CD4-positive, alpha-beta T cell treated with Interleukin-4 for 4 hours (primary cell): ENCODE data around the gene IL1RAPL1.

Source experiments
- DNase-seq: peaks from one replicate; pipeline ENCODE4 v3.0.0-alpha.2; 2020

IL1RAPL1 gene

DNA sequence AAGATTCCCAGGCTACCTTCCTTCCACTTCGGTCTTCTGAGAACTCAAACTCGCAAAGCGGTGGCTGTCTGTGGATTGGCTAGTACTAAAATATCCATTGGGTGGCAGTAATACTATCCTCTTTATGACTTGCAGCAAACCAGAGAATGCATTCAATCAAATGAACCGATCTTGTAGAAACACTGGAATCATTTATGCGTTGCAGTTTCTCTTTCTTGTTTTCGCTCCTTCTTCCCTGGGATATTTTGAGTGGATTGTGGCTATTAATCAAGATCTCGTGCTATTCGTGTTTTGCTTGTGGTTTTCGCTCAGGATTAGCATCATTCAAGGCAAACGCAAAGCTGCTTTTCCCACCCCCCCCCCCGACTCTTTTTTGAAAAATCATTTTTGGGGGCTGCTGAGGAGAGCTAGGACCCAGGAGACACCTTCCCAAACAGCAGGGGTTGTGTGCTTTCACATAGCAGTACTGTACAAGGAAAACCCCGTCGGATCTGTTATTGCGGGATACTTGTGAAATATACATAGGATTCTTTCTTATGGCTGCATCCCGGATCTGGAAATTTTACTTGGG, at the start of gene IL1RAPL1:
Gene IL1RAPL1, plus strand, starts transcription at position 466 of the 571 bp plus-strand sequence.
- no peak for DNase-seq

- DNase-seq: no peak
Measured at GRCh38 chrX:28542791-28543190, 44.5 kb upstream of the IL1RAPL1 start.

DNA sequence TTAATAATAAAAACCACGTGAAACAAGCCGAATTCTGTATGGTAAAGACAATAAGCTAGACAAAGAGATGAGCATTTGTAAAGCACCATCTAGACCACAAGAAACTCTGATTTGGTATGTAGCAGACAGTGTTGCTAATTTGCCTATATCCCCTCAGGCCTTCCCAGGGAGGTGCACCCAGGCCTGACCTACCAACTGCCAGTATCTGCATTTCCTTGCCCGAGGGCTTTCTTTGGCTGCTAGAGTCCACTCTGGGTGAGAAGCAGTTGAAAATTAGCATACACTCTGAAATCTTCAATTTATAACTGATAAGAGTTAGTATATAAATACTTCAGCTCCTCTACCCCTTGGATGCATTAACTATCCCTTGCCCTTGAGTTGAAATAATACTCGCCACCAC, 37.4 kb upstream of the IL1RAPL1 start:
- DNase-seq: no peak

DNA sequence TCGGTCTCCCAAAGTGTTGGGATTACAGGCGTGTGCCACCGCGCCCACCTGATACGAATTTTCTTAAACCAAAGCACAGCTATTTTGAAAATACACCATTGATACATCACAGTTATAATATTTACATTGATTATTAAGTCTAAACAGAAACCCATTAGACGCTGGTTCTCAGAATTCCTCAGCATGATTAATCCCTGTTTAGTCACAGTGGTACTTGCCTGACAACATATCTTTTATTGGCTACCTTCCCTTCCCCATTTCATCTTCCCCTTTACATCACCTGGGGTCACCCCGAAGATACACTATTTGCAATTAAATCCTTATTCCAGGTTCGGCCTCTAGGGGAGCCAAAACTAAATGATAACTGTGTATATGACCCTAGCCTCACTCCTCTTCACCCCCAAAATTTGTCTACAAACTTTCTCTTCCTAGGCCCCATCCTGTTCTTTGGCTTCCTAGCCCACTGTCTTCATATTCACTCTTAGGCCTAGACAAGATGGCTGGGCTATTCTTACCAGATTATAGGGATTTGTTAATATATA, 36.8 kb upstream of the IL1RAPL1 start:
- DNase-seq: no peak

- no peak for DNase-seq
Measured at GRCh38 chrX:28552322-28552721, 34.9 kb upstream of the IL1RAPL1 start.

DNA sequence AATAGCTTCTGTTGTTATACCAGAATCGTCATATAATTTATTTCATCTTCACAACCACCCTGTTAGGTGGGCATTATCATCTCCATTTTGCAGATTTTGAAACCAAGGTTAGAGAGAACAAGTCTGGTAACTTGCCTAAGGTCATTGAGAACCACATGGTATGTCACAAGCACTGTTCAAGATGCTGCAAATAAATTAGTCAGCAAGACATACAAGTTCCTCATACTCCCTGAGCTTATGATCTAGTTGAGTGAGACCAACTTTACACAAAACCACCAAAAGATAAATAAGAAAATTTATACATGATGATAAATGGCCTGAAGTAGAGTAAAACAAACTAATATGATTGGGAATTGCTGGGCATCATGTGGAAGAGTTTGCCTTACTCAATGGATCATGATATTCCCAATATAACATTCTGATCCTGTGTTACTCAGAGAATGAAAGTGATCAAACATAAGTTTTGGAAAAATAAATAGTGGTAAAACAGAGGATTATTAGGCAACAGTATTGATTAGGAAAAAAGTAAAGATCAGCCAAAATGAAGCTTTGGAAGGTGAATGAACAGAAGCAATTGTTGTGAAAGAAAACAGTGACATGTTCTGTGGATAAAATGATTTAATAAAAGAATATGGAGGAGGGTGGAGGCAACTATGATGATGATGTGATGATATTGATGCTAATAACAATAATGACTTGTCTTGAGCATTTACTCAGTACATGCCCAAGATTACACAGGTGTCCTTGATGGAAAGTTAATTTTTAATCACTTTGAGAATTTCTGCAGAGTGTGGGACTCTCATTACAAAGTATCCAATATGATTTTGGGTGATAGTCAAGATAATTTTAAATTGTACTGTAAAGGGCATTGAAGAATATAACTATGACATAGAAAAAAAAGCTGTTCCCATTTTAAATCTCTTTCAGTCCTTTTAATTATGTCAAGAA, 34.1 kb upstream of the IL1RAPL1 start:
- DNase-seq: no peak

- no peak for DNase-seq
Measured at GRCh38 chrX:28576117-28576516, 11.1 kb upstream of the IL1RAPL1 start.

GRCh38 chrX:28581522-28581921, 5.7 kb upstream of the IL1RAPL1 start:
- DNase-seq: no peak

GRCh38 chrX:28582511-28582910, 4.7 kb upstream of the IL1RAPL1 start:
- DNase-seq: no peak

DNA sequence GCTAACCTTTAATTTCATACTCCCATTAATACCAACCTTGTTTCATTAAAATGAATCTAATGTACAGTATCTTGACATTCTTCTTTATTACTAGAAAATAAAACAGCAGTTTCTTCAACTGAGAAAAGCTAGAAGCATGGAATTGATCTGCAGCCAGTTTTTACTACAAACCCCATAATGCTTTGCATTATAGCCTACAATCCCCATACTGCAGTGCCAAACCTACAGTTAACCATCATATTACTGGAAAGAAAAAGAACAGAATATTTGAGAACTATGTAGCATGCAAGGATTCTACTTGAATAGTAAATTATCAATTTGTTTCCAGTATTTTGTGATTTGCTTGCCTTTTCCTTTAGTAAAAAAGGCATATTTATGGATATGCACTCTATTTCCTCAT, 3.2 kb upstream of the IL1RAPL1 start:
- no peak for DNase-seq

- DNase-seq: no peak
Measured at GRCh38 chrX:28585767-28586166, 1.5 kb upstream of the IL1RAPL1 start.

GRCh38 chrX:28586286-28586685, 960 bp upstream of the IL1RAPL1 start:
- DNase-seq: no peak

DNA sequence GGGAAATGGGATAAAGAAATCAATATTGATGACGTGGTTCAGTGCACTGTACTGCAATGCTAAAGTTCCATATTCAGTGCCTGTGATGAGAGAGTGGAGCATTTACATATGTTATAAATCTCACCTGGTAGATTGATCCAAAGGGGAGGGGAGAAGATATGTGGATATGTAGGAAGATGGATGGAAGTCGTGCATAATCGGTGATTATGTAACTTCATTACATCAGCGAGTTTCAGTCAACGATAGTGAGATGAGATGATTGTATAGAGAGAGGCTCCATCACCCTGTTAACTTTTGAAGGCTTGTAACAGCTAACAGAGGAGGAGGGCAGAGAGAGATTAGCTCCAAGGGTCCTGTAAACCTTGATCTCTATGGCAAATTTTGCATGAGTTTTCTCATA, 1.8 kb downstream of the IL1RAPL1 start:
- no peak for DNase-seq

DNA sequence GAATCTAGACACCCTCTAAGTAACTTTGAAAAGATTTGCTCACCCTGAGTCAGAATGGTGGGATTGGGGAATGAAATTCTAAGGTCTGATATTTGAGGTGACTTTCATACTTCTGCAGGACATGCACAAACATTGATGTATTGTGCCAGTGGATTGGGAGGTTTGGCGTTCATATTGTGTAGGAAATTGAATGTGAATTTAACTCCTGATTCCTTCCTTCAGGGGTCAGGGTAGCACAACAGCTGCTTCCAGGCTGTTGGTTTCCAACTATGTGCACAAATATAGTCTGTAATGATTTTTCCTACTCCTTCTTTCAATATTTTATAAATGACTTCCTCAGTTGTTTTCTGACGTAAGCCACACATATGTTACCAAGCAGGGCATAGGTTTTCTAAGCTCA, 3.1 kb downstream of the IL1RAPL1 start:
- DNase-seq: no peak

DNA sequence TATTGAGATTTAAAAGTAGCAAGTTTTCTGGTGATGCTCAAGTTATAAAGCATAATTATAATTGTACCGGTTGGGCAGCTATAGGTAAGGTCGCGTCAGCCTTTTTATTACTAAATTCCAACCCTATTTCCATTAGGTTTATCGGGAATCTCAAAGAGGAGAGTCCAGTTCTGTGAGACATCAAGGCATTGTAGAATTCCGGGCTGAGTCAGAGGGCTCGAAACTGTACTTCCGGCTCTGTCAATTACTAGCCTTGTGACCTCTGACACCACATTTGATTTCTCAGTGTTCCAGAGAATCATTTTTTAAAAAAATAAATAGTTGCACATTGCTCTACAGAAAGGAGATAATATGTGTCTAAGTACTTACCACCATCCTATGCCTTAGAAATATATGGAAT, 4.3 kb downstream of the IL1RAPL1 start:
- DNase-seq: no peak

GRCh38 chrX:28595346-28595745, 8.1 kb downstream of the IL1RAPL1 start:
- no peak for DNase-seq

GRCh38 chrX:28599957-28600356, 12.7 kb downstream of the IL1RAPL1 start:
- no peak for DNase-seq

- DNase-seq: no peak
Measured at GRCh38 chrX:28609003-28609402, 21.8 kb downstream of the IL1RAPL1 start.

- DNase-seq: no peak
Measured at GRCh38 chrX:28609917-28610613, 22.8 kb downstream of the IL1RAPL1 start.

DNA sequence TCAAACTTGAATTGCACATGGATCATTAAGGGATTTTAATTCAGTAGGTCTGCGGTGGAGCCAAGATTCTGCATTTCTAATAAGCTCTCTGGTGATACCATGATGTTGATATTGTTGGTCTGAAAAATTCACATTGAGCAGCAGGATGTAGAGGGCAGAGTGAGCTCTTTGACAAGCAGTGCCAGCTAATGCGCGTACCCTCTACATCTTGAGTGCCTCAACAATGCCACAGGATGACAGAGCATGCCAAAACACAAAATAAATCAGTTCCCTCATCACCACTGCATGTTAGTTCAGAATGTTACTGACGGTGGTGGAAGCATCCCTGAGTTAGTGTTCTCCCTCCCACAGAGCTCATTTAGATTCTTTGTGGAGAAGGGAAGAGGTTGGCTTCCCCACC, 23.5 kb downstream of the IL1RAPL1 start:
- DNase-seq: no peak

DNA sequence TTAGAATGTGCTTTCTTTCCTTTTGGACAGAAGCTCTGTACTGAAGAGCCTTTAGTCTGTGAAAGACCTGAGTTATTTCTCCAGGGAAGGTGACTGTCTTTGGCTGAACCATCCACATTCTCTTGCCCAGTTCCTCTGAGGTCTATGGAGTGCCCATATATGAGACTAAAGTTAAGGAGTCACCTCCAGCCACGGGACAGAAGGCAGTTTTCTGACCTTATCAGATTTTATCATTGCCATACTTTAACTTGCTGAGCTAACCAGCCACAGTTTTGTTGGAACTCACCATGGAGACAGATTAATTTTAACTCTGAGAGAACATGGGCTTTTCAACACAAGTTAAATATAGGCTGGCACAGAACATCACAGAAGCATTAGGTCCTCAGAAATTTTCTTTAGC, 26.3 kb downstream of the IL1RAPL1 start:
- no peak for DNase-seq

- DNase-seq: no peak
Measured at GRCh38 chrX:28625223-28625622, 38.0 kb downstream of the IL1RAPL1 start.

- no peak for DNase-seq
Measured at GRCh38 chrX:28626515-28626914, 39.3 kb downstream of the IL1RAPL1 start.

GRCh38 chrX:28628120-28628519, 40.9 kb downstream of the IL1RAPL1 start:
- no peak for DNase-seq
